GF-D8 (cell line): ENCODE data around the gene COL25A1.

Source experiments
- DNase-seq: peaks from one replicate; lab custom pipeline; 2025; lab: John Stamatoyannopoulos, UW

The COL25A1 gene

DNA sequence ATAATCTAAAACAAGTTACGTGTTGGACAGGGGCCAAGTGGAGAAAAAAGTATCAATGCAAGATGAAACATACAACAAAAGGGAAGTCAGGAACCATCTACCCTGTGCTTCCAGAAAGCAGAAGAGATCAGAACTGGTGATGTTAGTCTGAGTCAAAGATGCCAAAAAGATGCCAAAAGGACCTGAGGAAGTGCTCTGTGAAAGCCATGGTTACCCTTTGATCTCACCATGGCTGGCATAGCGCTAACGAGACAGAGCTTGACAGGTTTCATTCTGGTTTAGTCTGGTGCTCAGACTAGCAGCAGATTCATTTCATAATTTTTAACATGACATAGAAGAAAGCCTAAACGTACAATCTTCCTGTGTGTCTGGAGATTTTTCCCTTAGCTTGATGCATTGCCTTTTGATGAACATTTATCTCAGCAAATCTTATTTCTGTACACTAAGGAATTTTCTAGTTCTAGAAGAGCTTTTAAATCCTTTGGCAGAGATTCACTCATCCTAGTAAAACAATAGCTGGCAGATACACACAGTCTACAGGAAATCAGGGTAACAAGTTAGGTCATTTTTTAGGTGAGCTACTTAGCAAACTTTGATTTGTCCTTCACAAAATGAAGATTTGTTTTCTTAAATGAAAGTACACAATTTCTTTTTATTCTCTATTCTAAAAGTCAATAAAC is 87.7 kb downstream of the COL25A1 start:
- no peak for DNase-seq

DNA sequence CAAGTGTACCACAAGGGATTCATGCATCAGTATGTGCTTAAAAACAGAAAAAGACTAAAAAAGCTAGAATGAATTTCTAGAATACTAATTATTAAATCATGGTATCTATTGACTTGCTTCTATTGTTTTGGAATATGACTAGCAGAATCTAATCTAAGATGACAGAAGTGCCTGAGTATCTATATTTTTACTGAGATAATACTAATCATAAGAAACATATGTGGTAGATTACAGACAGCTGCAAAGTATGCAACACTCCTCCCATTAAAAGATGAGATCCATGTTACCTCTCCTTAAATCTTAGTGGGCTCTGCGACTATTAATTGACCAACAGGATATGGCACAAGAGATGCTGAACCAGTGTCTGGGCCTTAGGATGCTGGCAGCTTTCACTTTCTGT is 89.4 kb downstream of the COL25A1 start:
- DNase-seq, result no peak

GRCh38 chr4:109211671-109212070 is 90.8 kb downstream of the COL25A1 start:
- no peak for DNase-seq

DNA sequence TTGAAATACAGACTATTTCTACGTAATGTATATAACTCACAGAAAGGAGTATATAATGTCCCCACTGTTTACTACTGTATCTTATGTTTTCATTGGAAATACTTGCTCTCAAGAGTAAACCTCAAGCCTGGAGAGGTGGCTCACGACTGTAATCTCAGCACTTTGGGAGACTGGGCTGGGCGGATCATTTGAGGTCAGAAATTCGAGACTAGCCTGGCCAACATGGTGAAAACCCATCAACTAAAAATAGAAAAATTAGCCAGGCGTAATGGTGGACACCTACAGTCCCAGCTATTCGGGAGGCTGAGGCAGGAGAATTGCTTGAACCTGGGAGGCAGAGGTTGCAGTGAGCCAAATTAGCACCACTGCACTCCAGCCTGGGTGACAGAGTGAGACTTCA is 92.8 kb downstream of the COL25A1 start:
- DNase-seq, result no peak

DNA sequence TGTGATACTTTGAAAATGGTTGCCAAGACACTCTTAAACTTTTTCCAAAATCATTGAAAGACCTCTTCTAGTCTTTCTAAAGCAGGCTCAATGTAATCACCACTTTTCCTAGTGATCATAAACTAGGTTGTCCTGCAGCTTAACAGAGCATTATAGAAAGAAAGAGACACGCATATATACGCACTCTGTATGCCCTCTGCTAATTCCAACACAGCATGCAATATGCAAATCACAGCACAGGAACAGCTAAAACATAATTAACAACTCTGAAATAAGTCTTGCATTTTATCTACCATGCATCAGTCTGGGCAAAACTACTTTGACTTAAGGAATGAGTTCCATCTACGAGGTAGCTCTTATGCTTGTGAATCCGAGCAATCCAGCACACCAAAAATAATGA is 94.6 kb downstream of the COL25A1 start:
- DNase-seq, result no peak

DNA sequence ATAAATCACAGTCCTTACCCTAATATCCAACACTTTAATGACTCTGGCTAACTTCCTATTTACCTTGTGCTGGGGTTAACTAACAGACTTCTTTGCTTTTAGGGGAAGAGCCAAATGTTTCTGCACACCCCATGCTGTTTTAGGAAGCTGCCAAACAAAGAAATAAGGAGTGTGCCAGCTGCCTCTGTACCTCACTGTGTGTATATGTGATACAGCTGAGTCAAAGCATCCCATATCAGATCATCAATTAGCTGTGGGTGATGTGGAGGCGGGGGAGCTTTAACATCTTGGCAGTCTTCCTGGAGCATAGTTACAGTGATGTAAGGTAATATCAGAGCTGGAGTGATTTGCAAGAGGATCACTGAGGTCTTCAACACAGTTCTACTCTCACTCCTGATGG is 95.4 kb downstream of the COL25A1 start:
- DNase-seq, result no peak

DNA sequence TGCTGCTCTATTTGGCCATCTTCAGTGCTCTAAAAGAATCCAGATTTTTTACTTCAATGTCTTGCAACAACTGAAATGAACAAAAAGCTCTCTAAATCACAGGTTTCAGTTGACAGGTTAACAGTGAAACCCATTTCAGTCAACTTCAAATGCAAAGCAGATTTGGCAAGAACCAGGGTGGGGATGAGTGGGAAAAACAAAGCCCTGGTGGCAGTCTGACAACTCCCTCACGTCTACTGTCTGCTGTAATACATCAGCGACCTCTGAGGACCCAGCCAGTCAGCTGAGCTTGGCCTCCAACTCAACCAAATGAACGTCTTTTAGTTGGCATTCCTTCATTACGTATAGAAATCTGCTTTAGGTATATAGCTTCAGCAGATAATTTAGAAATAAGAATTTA is 95.8 kb downstream of the COL25A1 start:
- no peak for DNase-seq

DNA sequence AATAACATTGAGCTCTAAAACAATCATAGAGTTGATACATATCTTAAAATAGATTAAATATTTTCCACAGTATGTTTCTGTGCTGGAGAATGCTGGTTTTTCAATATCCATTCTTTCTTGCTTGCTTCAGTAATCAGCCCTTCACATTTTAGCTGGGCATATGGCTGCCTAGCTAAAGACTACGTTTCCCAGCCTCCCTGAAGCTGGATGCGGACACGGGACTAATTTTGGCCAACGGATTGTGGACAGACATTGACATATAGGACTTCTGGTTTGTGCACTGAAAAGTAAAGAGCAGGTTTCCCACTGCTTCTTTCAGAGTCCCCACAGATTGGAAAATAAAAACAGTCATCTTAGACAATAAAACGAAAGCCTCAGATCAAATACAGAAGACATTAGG is 97.3 kb downstream of the COL25A1 start:
- no peak for DNase-seq

GRCh38 chr4:109199585-109199984 is 102.9 kb downstream of the COL25A1 start:
- no peak for DNase-seq

DNA sequence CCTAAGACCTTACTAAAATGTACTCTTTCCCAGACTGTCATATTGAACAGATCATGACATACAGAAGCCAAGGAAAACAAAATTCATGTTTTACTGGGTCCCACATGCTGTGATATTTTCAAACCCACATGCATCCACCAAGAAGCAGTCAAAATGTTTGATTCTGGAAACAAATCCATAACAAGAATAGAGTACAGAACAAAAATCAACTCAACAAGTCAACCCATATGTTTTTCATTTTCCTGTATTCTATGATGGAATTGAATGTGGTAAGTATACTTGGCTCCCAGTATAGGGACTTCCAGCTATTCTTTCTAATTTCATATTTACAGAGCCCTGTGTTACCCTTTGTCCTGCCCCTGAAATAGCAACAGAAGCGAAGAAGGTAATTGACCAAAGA is 106.8 kb downstream of the COL25A1 start:
- no peak for DNase-seq

GRCh38 chr4:109191216-109191615 is 111.2 kb downstream of the COL25A1 start:
- no peak for DNase-seq

GRCh38 chr4:109186458-109186945 is 116.0 kb downstream of the COL25A1 start:
- DNase-seq, result no peak

GRCh38 chr4:109185951-109186350 is 116.5 kb downstream of the COL25A1 start:
- no peak for DNase-seq

- no peak for DNase-seq
Measured at GRCh38 chr4:109185548-109185947, 116.9 kb downstream of the COL25A1 start.

GRCh38 chr4:109184491-109184961 is 117.9 kb downstream of the COL25A1 start:
- no peak for DNase-seq

GRCh38 chr4:109183931-109184490 is 118.4 kb downstream of the COL25A1 start:
- no peak for DNase-seq

DNA sequence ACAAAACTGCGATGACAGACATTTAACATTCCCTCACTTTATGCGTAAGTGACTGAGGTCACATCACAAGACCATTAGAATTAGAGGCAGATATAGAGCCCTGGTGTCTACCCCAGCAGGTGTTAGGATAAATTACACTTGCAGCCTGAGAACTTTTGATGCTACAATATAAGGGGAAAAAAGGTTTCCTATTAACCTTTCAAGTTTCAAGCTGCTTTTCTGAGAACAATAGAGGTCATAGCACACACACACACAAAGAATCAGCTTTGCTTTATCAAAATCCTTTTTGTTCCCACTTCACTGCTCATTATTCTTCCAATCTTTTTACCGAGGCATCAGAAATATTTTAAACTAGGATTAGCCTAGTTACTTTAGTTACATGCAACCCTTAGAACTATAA is 119.8 kb downstream of the COL25A1 start:
- DNase-seq, result no peak

DNA sequence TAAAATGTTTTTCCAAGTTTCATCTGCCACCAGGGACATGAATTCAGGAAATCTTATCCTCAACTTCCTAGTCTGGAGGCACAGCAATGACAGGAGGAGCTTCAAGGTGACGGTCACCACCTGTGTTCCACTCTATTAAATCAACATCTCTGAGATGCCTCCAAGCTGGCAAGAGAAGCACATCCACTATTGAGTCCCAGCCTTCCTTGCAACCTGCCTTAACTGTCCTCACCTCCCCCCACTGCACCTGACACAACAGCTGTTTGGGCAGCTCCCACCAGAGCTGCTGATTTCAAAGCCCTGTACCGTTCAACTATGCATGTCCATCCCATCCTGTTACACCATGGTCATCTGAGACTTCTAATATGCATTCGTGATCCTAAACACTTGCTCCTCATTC is 123.4 kb downstream of the COL25A1 start:
- no peak for DNase-seq

DNA sequence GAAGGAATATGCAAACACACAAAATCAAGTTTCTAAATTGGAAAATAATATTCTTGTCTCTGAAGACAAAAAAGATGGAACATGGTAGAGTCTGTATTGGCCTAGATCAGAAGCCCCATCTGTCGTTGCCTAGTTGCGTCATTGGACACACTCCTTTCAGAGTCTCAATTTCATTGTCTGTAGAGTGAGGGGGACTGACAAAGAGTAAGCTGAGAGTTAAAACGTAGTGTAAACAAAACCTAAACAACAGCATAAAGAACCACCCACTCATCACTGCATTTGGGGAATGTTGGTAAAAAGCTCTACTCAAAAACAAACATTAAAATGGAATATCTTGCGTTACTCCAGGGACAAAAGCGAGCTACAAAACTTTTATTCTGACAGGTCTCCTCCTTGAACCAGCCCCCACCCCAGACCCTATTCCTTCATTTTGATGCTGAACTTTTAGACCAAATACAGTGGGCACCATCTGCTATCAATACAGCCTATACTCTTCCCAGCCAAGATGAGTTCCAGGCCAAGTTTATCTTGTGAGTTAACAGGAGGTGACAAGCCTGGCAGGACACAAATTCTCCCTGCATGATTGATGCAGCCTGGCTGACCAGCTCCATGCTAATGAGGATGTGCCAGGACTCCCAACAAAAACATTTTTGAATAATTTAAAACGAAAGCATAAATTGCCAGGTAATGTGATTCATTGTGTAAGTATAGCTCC is 125.2 kb downstream of the COL25A1 start:
- DNase-seq, result no peak

- DNase-seq, result no peak
Measured at GRCh38 chr4:109174224-109174953, 128.1 kb downstream of the COL25A1 start.

- no peak for DNase-seq
Measured at GRCh38 chr4:109172301-109172700, 130.2 kb downstream of the COL25A1 start.

DNA sequence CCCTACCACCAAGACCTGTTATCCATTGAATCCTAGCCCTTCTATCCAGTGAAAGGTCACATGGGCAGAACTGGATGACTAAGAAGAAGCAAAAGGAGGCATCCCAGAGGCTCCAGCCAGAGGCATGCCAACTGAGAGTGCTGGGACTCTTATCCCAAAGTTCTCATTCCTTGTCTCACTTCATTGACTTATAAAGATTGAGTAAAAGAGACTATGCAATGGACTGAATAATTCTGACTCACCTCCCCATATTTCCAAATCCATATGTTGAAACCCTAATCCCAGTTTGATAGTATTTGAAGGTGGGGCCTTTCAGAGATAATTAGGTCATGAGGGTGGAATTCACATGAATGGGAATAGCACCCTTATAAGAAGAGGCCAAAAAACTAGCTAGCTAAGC is 131.4 kb downstream of the COL25A1 start:
- no peak for DNase-seq

GRCh38 chr4:109169170-109169569 is 133.3 kb downstream of the COL25A1 start:
- DNase-seq, result no peak
